KOPT-K1 (cell line): Measurements from ENCODE around the gene TLK1.
"Not testable (repeated sequence)": the region's sequence is repeated elsewhere in the genome, so short reads cannot be mapped to it uniquely, and the experiment has no call there.

ENCODE experiments used
- H3K27ac ChIP-seq: fragments of 200-600 bp; sonication (generic); 2 replicates; pipeline ENCODE4 v1.5.1; 2016; ENCODE audit warnings: antibody characterized with exemption, mild to moderate bottlenecking, low read depth, low read length; ENCODE audit not compliant: poor library complexity, severe bottlenecking
- H3K36me3 ChIP-seq: fragments of 200-600 bp; sonication (generic); 2 replicates; pipeline ENCODE4 v1.5.1; 2017; ENCODE audit warnings: antibody characterized with exemption, mild to moderate bottlenecking, low read length, moderate library complexity; ENCODE audit not compliant: insufficient read depth
- H3K9me3 ChIP-seq: fragments of 200-600 bp; sonication (generic); 2 replicates; pipeline ENCODE4 v1.5.1; 2017; ENCODE audit warnings: antibody characterized with exemption, low read length, mild to moderate bottlenecking; ENCODE audit not compliant: insufficient read depth, poor library complexity, severe bottlenecking

Gene TLK1

GRCh38 chr2:171180229-171180930 lies 19.7 kb upstream of the TLK1 start:
- H3K9me3 ChIP-seq: no peaks in the 10 kb centered on the region
- H3K36me3 ChIP-seq: no peaks in the 10 kb centered on the region
- H3K27ac ChIP-seq: no peak overlapping the region

- H3K9me3 ChIP-seq: no peaks in the 10 kb centered on the region
- no peak overlapping the region for H3K27ac ChIP-seq
- H3K36me3 ChIP-seq: no peaks in the 10 kb centered on the region
Observed at GRCh38 chr2:171178993-171179392, 18.3 kb upstream of the TLK1 start.

GRCh38 chr2:171176516-171176915 lies 15.8 kb upstream of the TLK1 start:
- H3K36me3 ChIP-seq: no peaks in the 10 kb centered on the region
- no peaks in the 10 kb centered on the region for H3K9me3 ChIP-seq
- no peak overlapping the region for H3K27ac ChIP-seq

- H3K27ac ChIP-seq: no peak overlapping the region
Observed at GRCh38 chr2:171174075-171174474, 13.4 kb upstream of the TLK1 start.

GRCh38 chr2:171173087-171173486 lies 12.4 kb upstream of the TLK1 start:
- Histone ChIP-seq H3K27ac (no peak overlapping the region), H3K9me3 (no peaks in the 10 kb centered on the region), H3K36me3 (no peaks in the 10 kb centered on the region)

More at GRCh38 chr2:171174075-171174474, 13.4 kb upstream of the TLK1 start:
- Histone ChIP-seq H3K36me3 (no peaks in the 10 kb centered on the region), H3K9me3 (no peaks in the 10 kb centered on the region)

GRCh38 chr2:171171808-171172207 lies 11.1 kb upstream of the TLK1 start:
- H3K9me3 ChIP-seq: no peaks in the 10 kb centered on the region
- no peak overlapping the region for H3K27ac ChIP-seq
- H3K36me3 ChIP-seq: no peaks in the 10 kb centered on the region

GRCh38 chr2:171169839-171170238 lies 9.1 kb upstream of the TLK1 start:
- Histone ChIP-seq H3K27ac (no peak overlapping the region), H3K9me3 (no peaks in the 10 kb centered on the region), H3K36me3 (no peaks in the 10 kb centered on the region)

GRCh38 chr2:171169333-171169732 lies 8.6 kb upstream of the TLK1 start:
- no peaks in the 10 kb centered on the region for H3K9me3 ChIP-seq
- no peak overlapping the region for H3K27ac ChIP-seq
- no peaks in the 10 kb centered on the region for H3K36me3 ChIP-seq

- H3K36me3 ChIP-seq: no peaks in the 10 kb centered on the region
- no peaks in the 10 kb centered on the region for H3K9me3 ChIP-seq
- H3K27ac ChIP-seq: no peak overlapping the region
Observed at GRCh38 chr2:171167352-171167997, 6.8 kb upstream of the TLK1 start.

- H3K36me3 ChIP-seq: no peaks in the 10 kb centered on the region
- H3K9me3 ChIP-seq: no peaks in the 10 kb centered on the region
- H3K27ac ChIP-seq: no peak overlapping the region
Observed at GRCh38 chr2:171166328-171166983, 5.8 kb upstream of the TLK1 start.

GRCh38 chr2:171165967-171166327 lies 5.3 kb upstream of the TLK1 start:
- Histone ChIP-seq H3K27ac (no peak overlapping the region), H3K36me3 (no peaks in the 10 kb centered on the region), H3K9me3 (no peaks in the 10 kb centered on the region)

GRCh38 chr2:171163261-171163660 lies 2.6 kb upstream of the TLK1 start:
- Histone ChIP-seq H3K36me3 (no peaks in the 10 kb centered on the region), H3K9me3 (no peaks in the 10 kb centered on the region), H3K27ac (no peak overlapping the region)

- not testable (repeated sequence) for H3K27ac ChIP-seq, H3K36me3 ChIP-seq
Observed at GRCh38 chr2:171162522-171163197, 2.0 kb upstream of the TLK1 start.

GRCh38 chr2:171160956-171161740 lies 455 bp upstream of the TLK1 start:
- Histone ChIP-seq H3K27ac (peak overlapping the region; percentile 96), H3K9me3 (no peaks in the 10 kb centered on the region), H3K36me3 (no peaks in the 10 kb centered on the region)

More at GRCh38 chr2:171162522-171163197, 2.0 kb upstream of the TLK1 start:
- H3K9me3 ChIP-seq: not testable (repeated sequence)
